ENCODE results near the gene ADRB2. TPM values are rescaled to one million over a fixed set of nuclear protein-coding genes. Genes with fewer than 3 reads are reported as not detected.

Gene ADRB2
- total RNA-seq, 1 experiment from 2014 or later, result 0.25 TPM

- H3K4me3 ChIP-seq (replicated peaks in 1 of 2; ENCODE audit: low read depth in 1 of 2, low read length in 2 of 2), result no peak overlapping the region
- H3K9ac ChIP-seq (ENCODE audit: low read length), result no peak overlapping the region
- H3K36me3 ChIP-seq (ENCODE audit: control insufficient read depth in 1 of 2, insufficient read depth in 2 of 2, low read length in 2 of 2), result no peaks in the 10 kb centered on the region
- no peak for ATAC-seq
- TF ChIP-seq SP1 (IDR thresholded peaks at IDR 0.05; ENCODE audit: low read depth) (no peak), ZBTB33 (IDR thresholded peaks at IDR 0.05; ENCODE audit: extremely low read depth, insufficient replicate concordance, low read length) (no peak), EGR1 (IDR thresholded peaks at IDR 0.05; ENCODE audit: low read depth) (no peak), CBX3 (IDR thresholded peaks at IDR 0.05; ENCODE audit: low read depth) (no peak)
- no peak overlapping the region for H3K4me2 ChIP-seq (ENCODE audit: low read length)
- H3K79me2 ChIP-seq (ENCODE audit: insufficient read depth, low read length), result no peaks in the 10 kb centered on the region
- intact Hi-C loops (cut with micrococcal nuclease), result loop anchor here (5.0 kb wide), 1 partner anchor 73 kb away; no protein-coding TSS in a partner anchor
- ChIA-PET RAD21 (ENCODE audit: low non-redundant PET in 1 of 2, low total read pairs in 2 of 2, uncharacterized antibody in 2 of 2, unreplicated experiment in 2 of 2) (no interaction called here), POLR2A (no interaction called here), CTCF (interaction anchor here (1.0 kb wide), 1 partner anchor 220 kb away, joined by 4 read pairs; no protein-coding TSS in a partner anchor)
- H3K9me2 ChIP-seq (ENCODE audit: insufficient read depth), result no peaks in the 10 kb centered on the region
- H3K27me3 ChIP-seq (ENCODE audit: insufficient read depth, low read length), result no peaks in the 10 kb centered on the region
- H4K20me1 ChIP-seq (ENCODE audit: insufficient read depth), result no peaks in the 10 kb centered on the region
- no peaks in the 10 kb centered on the region for H3K9me3 ChIP-seq (ENCODE audit: control insufficient read depth in 1 of 2, insufficient read depth in 1 of 2, low read depth in 1 of 2, low read length in 2 of 2)
- no peaks in the 10 kb centered on the region for H3K4me1 ChIP-seq (ENCODE audit: control insufficient read depth in 1 of 2, insufficient read depth in 2 of 2, low read length in 2 of 2)
- no TSS peak for BruUV-seq (replicated peaks)
- no peak for DNase-seq (ENCODE audit: low read depth, low spot score)
- H2AFZ ChIP-seq (ENCODE audit: low read depth, low read length, poor library complexity, severe bottlenecking), result no peak overlapping the region
- no peak overlapping the region for H3K27ac ChIP-seq (ENCODE audit: low read depth, low read length)
These were observed 10.8 kb upstream of the ADRB2 start for GRCh38 chr5:148815578-148815977.

- no TSS peak for BruUV-seq (replicated peaks)
- Histone ChIP-seq H3K9me2 (ENCODE audit: insufficient read depth) (no peaks in the 10 kb centered on the region), H3K9me3 (ENCODE audit: control insufficient read depth in 1 of 2, insufficient read depth in 1 of 2, low read depth in 1 of 2, low read length in 2 of 2) (no peaks in the 10 kb centered on the region), H3K9ac (ENCODE audit: low read length) (no peak overlapping the region), H3K27me3 (ENCODE audit: insufficient read depth, low read length) (no peaks in the 10 kb centered on the region), H4K20me1 (ENCODE audit: insufficient read depth) (no peaks in the 10 kb centered on the region), H3K79me2 (ENCODE audit: insufficient read depth, low read length) (no peaks in the 10 kb centered on the region), H3K4me1 (ENCODE audit: control insufficient read depth in 1 of 2, insufficient read depth in 2 of 2, low read length in 2 of 2) (no peaks in the 10 kb centered on the region), H2AFZ (ENCODE audit: low read depth, low read length, poor library complexity, severe bottlenecking) (no peak overlapping the region), H3K4me2 (ENCODE audit: low read length) (no peak overlapping the region), H3K36me3 (ENCODE audit: control insufficient read depth in 1 of 2, insufficient read depth in 2 of 2, low read length in 2 of 2) (no peaks in the 10 kb centered on the region), H3K27ac (ENCODE audit: low read depth, low read length) (no peak overlapping the region), H3K4me3 (replicated peaks in 1 of 2; ENCODE audit: low read depth in 1 of 2, low read length in 2 of 2) (no peak overlapping the region)
- TF ChIP-seq, protein P1, sequence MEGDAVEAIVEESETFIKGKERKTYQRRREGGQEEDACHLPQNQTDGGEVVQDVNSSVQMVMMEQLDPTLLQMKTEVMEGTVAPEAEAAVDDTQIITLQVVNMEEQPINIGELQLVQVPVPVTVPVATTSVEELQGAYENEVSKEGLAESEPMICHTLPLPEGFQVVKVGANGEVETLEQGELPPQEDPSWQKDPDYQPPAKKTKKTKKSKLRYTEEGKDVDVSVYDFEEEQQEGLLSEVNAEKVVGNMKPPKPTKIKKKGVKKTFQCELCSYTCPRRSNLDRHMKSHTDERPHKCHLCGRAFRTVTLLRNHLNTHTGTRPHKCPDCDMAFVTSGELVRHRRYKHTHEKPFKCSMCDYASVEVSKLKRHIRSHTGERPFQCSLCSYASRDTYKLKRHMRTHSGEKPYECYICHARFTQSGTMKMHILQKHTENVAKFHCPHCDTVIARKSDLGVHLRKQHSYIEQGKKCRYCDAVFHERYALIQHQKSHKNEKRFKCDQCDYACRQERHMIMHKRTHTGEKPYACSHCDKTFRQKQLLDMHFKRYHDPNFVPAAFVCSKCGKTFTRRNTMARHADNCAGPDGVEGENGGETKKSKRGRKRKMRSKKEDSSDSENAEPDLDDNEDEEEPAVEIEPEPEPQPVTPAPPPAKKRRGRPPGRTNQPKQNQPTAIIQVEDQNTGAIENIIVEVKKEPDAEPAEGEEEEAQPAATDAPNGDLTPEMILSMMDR (IDR thresholded peaks at IDR 0.05 in 2 of 3, conservative IDR thresholded peaks at IDR 0.05 in 1 of 3; ENCODE audit: borderline replicate concordance in 1 of 3, insufficient read depth in 1 of 3, low read depth in 2 of 3, low read length in 2 of 3), result no peak
- TF ChIP-seq YY1 (IDR thresholded peaks at IDR 0.05; ENCODE audit: extremely low read depth, insufficient replicate concordance, low read depth, low read length) (no peak), JUND (IDR thresholded peaks at IDR 0.05) (no peak)
- RAD21 ChIA-PET (ENCODE audit: low non-redundant PET in 1 of 2, low total read pairs in 2 of 2, uncharacterized antibody in 2 of 2, unreplicated experiment in 2 of 2), result no interaction called here
- ATAC-seq (no peak), DNase-seq (ENCODE audit: low read depth, low spot score) (no peak)
- CTCF ChIA-PET, result interaction anchor here (1.0 kb wide), 1 partner anchor 219 kb away, joined by 4 read pairs; no protein-coding TSS in a partner anchor
- intact Hi-C loops (cut with micrococcal nuclease), result loop anchor here (5.0 kb wide), 1 partner anchor 74 kb away; no protein-coding TSS in a partner anchor
- POLR2A ChIA-PET, result no interaction called here
These were observed 10.1 kb upstream of the ADRB2 start for GRCh38 chr5:148816357-148816756.

All from HCT116 (cell line).